WTC11 (cell line): ENCODE measurements around the gene AURKAIP1. TPM values are rescaled to one million over a fixed set of nuclear protein-coding genes. Genes with fewer than 3 reads are reported as not detected.
"Not testable (repeated sequence)": the region's sequence is repeated elsewhere in the genome, so short reads cannot be mapped to it uniquely, and the experiment has no call there.

ENCODE experiments used
- ATAC-seq: fragments of 200-7000 bp; cut with Tn5 transposase; 2 replicates; pipeline ENCODE4 v1.10.0; 2021; ENCODE audit warnings: mild to moderate bottlenecking, moderate library complexity
- CTCF ChIA-PET: fragments of 300-600 bp; sonication (Branson Sonifier 250); formaldehyde crosslinking; loops from one replicate; lab custom pipeline; 2021; ENCODE audit warnings: antibody characterized with exemption; lab: Charles Lee
- POLR2A ChIA-PET: fragments of 350-600 bp; sonication (Branson Sonifier 250); formaldehyde crosslinking; loops from one replicate; lab custom pipeline; 2021; ENCODE audit warnings: antibody characterized with exemption; lab: Charles Lee
- DNase-seq: peaks from one replicate; pipeline ENCODE4 v3.0.0; 2021; ENCODE audit warnings: low spot score
- H3K27ac Mint-ChIP-seq: 2 replicates; pipeline ENCODE4 v1.8.0; 2021; ENCODE audit warnings: mixed read lengths
- H3K27me3 Mint-ChIP-seq: 2 replicates; pipeline ENCODE4 v1.8.0; 2021; ENCODE audit warnings: low read depth, mild to moderate bottlenecking, moderate library complexity, mixed read lengths
- H3K36me3 Mint-ChIP-seq: 2 replicates; pipeline ENCODE4 v1.8.0; 2021; ENCODE audit warnings: mixed read lengths
- H3K4me1 Mint-ChIP-seq: 2 replicates; pipeline ENCODE4 v1.8.0; 2022; ENCODE audit warnings: mixed read lengths
- H3K4me3 Mint-ChIP-seq: 2 replicates; pipeline ENCODE4 v1.8.0; 2021; ENCODE audit warnings: mild to moderate bottlenecking, moderate library complexity, mixed read lengths
- H3K9me3 Mint-ChIP-seq: 2 replicates; pipeline ENCODE4 v1.8.0; 2021; ENCODE audit warnings: mixed read lengths
- ETV6 ChIP-seq: sonication (generic); formaldehyde crosslinking; IDR thresholded peaks from 2 replicates; pipeline ENCODE4 v1.8.1; 2022; ENCODE audit warnings: mild to moderate bottlenecking, missing genetic modification reagents
- FOXJ3 ChIP-seq: sonication (generic); formaldehyde crosslinking; IDR thresholded peaks from 2 replicates; pipeline ENCODE4 v1.9.0; 2021; ENCODE audit warnings: missing genetic modification reagents, mild to moderate bottlenecking, borderline replicate concordance
- FOXK1 ChIP-seq: sonication (generic); formaldehyde crosslinking; IDR thresholded peaks from 2 replicates; pipeline ENCODE4 v1.8.0; 2022; ENCODE audit warnings: mild to moderate bottlenecking, moderate library complexity, missing genetic modification reagents
- GABPB1 ChIP-seq: sonication (generic); formaldehyde crosslinking; IDR thresholded peaks from 2 replicates; pipeline ENCODE4 v1.8.1; 2023; ENCODE audit warnings: mild to moderate bottlenecking, missing genetic modification reagents
- JUN ChIP-seq: sonication (generic); formaldehyde crosslinking; IDR thresholded peaks from 2 replicates; pipeline ENCODE4 v1.8.0; 2023; ENCODE audit warnings: mild to moderate bottlenecking, missing genetic modification reagents
- KAT7 ChIP-seq: sonication (generic); formaldehyde crosslinking; IDR thresholded peaks from 2 replicates; pipeline ENCODE4 v1.8.1; 2023; ENCODE audit warnings: missing genetic modification reagents, mild to moderate bottlenecking, borderline replicate concordance
- MLX ChIP-seq: sonication (generic); formaldehyde crosslinking; IDR thresholded peaks from 2 replicates; pipeline ENCODE4 v1.8.1; 2023; ENCODE audit warnings: mild to moderate bottlenecking, missing genetic modification reagents, moderate library complexity
- MXD4 ChIP-seq: fragments of 250-450 bp; sonication (Bioruptor Pico); IDR thresholded peaks from 2 replicates; pipeline ENCODE4 v1.8.0; 2021; ENCODE audit warnings: mild to moderate bottlenecking, moderate library complexity, borderline replicate concordance
- MYBL2 ChIP-seq: sonication (generic); formaldehyde crosslinking; IDR thresholded peaks from 2 replicates; pipeline ENCODE4 v1.8.1; 2023; ENCODE audit warnings: mild to moderate bottlenecking, moderate library complexity, missing genetic modification reagents
- NR3C1 ChIP-seq: sonication (generic); formaldehyde crosslinking; conservative IDR thresholded peaks from 2 replicates; pipeline ENCODE4 v1.8.1; 2023; ENCODE audit warnings: low read depth, mild to moderate bottlenecking, missing genetic modification reagents
- OVOL2 ChIP-seq: fragments of 250-450 bp; sonication (Bioruptor Pico); IDR thresholded peaks from 2 replicates; pipeline ENCODE4 v1.9.0; 2021; ENCODE audit warnings: mild to moderate bottlenecking, borderline replicate concordance
- PRDM15 ChIP-seq: sonication (generic); formaldehyde crosslinking; IDR thresholded peaks from 2 replicates; pipeline ENCODE4 v1.8.0; 2022; ENCODE audit warnings: missing genetic modification reagents
- SP1 ChIP-seq: sonication (generic); formaldehyde crosslinking; conservative IDR thresholded peaks from 2 replicates; pipeline ENCODE4 v1.8.1; 2022; ENCODE audit warnings: missing genetic modification reagents
- TEAD4 ChIP-seq: sonication (generic); formaldehyde crosslinking; IDR thresholded peaks from 2 replicates; pipeline ENCODE4 v1.8.0; 2022; ENCODE audit warnings: mild to moderate bottlenecking, missing genetic modification reagents
- ZNF219 ChIP-seq: sonication (generic); formaldehyde crosslinking; IDR thresholded peaks from 2 replicates; pipeline ENCODE4 v1.8.0; 2023; ENCODE audit warnings: missing genetic modification reagents, mild to moderate bottlenecking, borderline replicate concordance
- ZNF423 ChIP-seq: fragments of 250-450 bp; sonication (Bioruptor Pico); IDR thresholded peaks from 2 replicates; pipeline ENCODE4 v2.1.2; 2022; ENCODE audit warnings: mild to moderate bottlenecking, moderate library complexity
- ZNF512 ChIP-seq: sonication (generic); formaldehyde crosslinking; IDR thresholded peaks from 2 replicates; pipeline ENCODE4 v1.8.1; 2022; ENCODE audit warnings: missing genetic modification reagents, borderline replicate concordance
- ZNF532 ChIP-seq: fragments of 250-450 bp; sonication (Bioruptor Pico); IDR thresholded peaks from 2 replicates; pipeline ENCODE4 v1.9.0; 2021; ENCODE audit warnings: mild to moderate bottlenecking, borderline replicate concordance
- ZNF671 ChIP-seq: fragments of 250-450 bp; sonication (Bioruptor Pico); IDR thresholded peaks from 2 replicates; pipeline ENCODE4 v1.8.0; 2021; ENCODE audit warnings: mild to moderate bottlenecking
- total RNA-seq: library from RNA; stranded (reverse); gene quantifications from 3 replicates; pipeline ENCODE4 v1.2.3, GENCODE V29; 2021

AURKAIP1 gene
- total RNA-seq, 1 experiment from 2014 or later, result 268 TPM

- H3K4me1 Mint-ChIP-seq, result peaks cover 3% of the 10 kb centered on the region; the same call in 1 of the 2 replicates
- no peaks in the 10 kb centered on the region for H3K9me3 Mint-ChIP-seq
- H3K4me3 Mint-ChIP-seq, result no peak overlapping the region
- H3K27ac Mint-ChIP-seq, result no peak overlapping the region
- POLR2A ChIA-PET, result interaction anchor here (0.6 to 1.4 kb wide), 4 partner anchors 14 to 20 kb away, joined by 3 to 4 read pairs (median 4); no protein-coding TSS in a partner anchor
- H3K36me3 Mint-ChIP-seq, result peaks cover 8% of the 10 kb centered on the region; the same call in 1 of the 2 replicates
- no peak for DNase-seq
- peaks cover 10% of the 10 kb centered on the region; the same call in 1 of the 2 replicates for H3K27me3 Mint-ChIP-seq
- TF ChIP-seq GABPB1, result no peak
- TF ChIP-seq, all 79 proteins: peak for 0
- CTCF ChIA-PET, result interaction anchor here (0.5 to 2.2 kb wide), 16 partner anchors 9 to 168 kb away, joined by 3 to 12 read pairs (median 4); partner anchors contain the start of genes CCNL2 and MXRA8
- ATAC-seq, result no peak
Observed at GRCh38 chr1:1371364-1371745, 3.7 kb downstream of the AURKAIP1 start.

- TF ChIP-seq MYBL2 (CRISPR knock-in tag) (no peak), NR3C1 (CRISPR knock-in tag) (no peak), ZNF512 (CRISPR knock-in tag) (no peak), ZNF423 (CRISPR knock-in tag) (no peak), ZNF219 (CRISPR knock-in tag) (no peak), OVOL2 (CRISPR knock-in tag) (no peak), MXD4 (CRISPR knock-in tag) (no peak), TEAD4 (CRISPR knock-in tag) (no peak), JUN (no peak), FOXK1 (CRISPR knock-in tag) (no peak), ZNF532 (no peak), ETV6 (CRISPR knock-in tag) (no peak)
- DNase-seq (no peak), ATAC-seq (no peak)
- POLR2A ChIA-PET, result interaction anchor here (1.4 kb wide), 1 partner anchor 13 kb away, joined by 4 read pairs; no protein-coding TSS in a partner anchor
- H3K36me3 Mint-ChIP-seq, result peaks cover 8% of the 10 kb centered on the region; the same call in 1 of the 2 replicates
- no peaks in the 10 kb centered on the region for H3K9me3 Mint-ChIP-seq
- no peak overlapping the region for H3K4me3 Mint-ChIP-seq
- H3K4me1 Mint-ChIP-seq, result peaks cover 3% of the 10 kb centered on the region; the same call in 1 of the 2 replicates
- H3K27ac Mint-ChIP-seq, result no peak overlapping the region
- CTCF ChIA-PET, result interaction anchor here (1.1 to 2.2 kb wide), 7 partner anchors 12 to 79 kb away, joined by 3 to 8 read pairs (median 4); partner anchors contain the start of gene MXRA8
- H3K27me3 Mint-ChIP-seq, result peaks cover 10% of the 10 kb centered on the region; the same call in 1 of the 2 replicates
Observed at GRCh38 chr1:1370771-1371300, 4.2 kb downstream of the AURKAIP1 start.

- H3K4me1 Mint-ChIP-seq, H3K36me3 Mint-ChIP-seq, H3K27ac Mint-ChIP-seq, POLR2A ChIA-PET, H3K9me3 Mint-ChIP-seq, ATAC-seq, DNase-seq, H3K4me3 Mint-ChIP-seq: not testable (repeated sequence)
- CTCF ChIA-PET, result interaction anchor here (0.6 to 2.2 kb wide), 5 partner anchors 11 to 55 kb away, joined by 3 to 8 read pairs (median 4); partner anchors contain the start of gene MXRA8
- peaks cover 12% of the 10 kb centered on the region for H3K27me3 Mint-ChIP-seq
Observed at GRCh38 chr1:1370094-1370493, 4.9 kb downstream of the AURKAIP1 start.

- Mint-ChIP-seq H3K4me1 (no peaks in the 10 kb centered on the region), H3K9me3 (no peaks in the 10 kb centered on the region), H3K4me3 (no peak overlapping the region), H3K27me3 (peaks cover 35% of the 10 kb centered on the region), H3K36me3 (no peaks in the 10 kb centered on the region), H3K27ac (no peak overlapping the region)
- DNase-seq (no peak), ATAC-seq (no peak)
- CTCF ChIA-PET, result no interaction called here
- POLR2A ChIA-PET, result no interaction called here
- TF ChIP-seq PRDM15 (CRISPR knock-in tag), result no peak
- no peak for TF ChIP-seq SP1 (CRISPR knock-in tag)
- no peak for TF ChIP-seq ZNF671 (CRISPR knock-in tag)
- TF ChIP-seq KAT7 (CRISPR knock-in tag), result no peak
- TF ChIP-seq MLX (CRISPR knock-in tag), result no peak
- TF ChIP-seq FOXJ3, result no peak
Observed at GRCh38 chr1:1367315-1367714, 7.7 kb downstream of the AURKAIP1 start.
